Activated naive CD4-positive, alpha-beta T cell treated with anti-CD3 and anti-CD28 coated beads, Interleukin-2, amount 50 U/mL, for 72 hours (primary cell): ENCODE measurements around the gene CD72. TPM values are rescaled to one million over a fixed set of nuclear protein-coding genes. Genes with fewer than 3 reads are reported as not detected.
"Not testable (repeated sequence)": the region's sequence is repeated elsewhere in the genome, so short reads cannot be mapped to it uniquely, and the experiment has no call there.

Experiments used
- ATAC-seq, 2 donors: fragments of 150-1000 bp; cut with Tn5 transposase; 2 replicates each; pipeline ENCODE4 v1.10.0; 2021; ENCODE audit warnings: mild to moderate bottlenecking in 2 of 2, moderate library complexity in 2 of 2
- DNase-seq, 2 donors: peaks; one replicate each; pipeline ENCODE4 v3.0.0; 2021 to 2022; ENCODE audit warnings: low spot score in 2 of 2
- H3K27ac Mint-ChIP-seq, 2 donors: one replicate each; pipeline ENCODE4 v1.8.0; 2022; ENCODE audit warnings: mild to moderate bottlenecking in 2 of 2, mixed read lengths in 2 of 2
- H3K36me3 Mint-ChIP-seq, 2 donors: one replicate each; pipeline ENCODE4 v1.8.0; 2022; ENCODE audit warnings: mixed read lengths in 2 of 2
- H3K9me3 Mint-ChIP-seq, 2 donors: one replicate each; pipeline ENCODE4 v1.8.0; 2022; ENCODE audit warnings: mixed read lengths in 2 of 2
- total RNA-seq, 2 donors: library from RNA; stranded (reverse); gene quantifications; one replicate each; pipeline ENCODE4 v1.2.3, GENCODE V29; 2022

Gene CD72
- total RNA-seq, 2 donors from 2014 or later, result 11.1 to 16.7 TPM

DNA sequence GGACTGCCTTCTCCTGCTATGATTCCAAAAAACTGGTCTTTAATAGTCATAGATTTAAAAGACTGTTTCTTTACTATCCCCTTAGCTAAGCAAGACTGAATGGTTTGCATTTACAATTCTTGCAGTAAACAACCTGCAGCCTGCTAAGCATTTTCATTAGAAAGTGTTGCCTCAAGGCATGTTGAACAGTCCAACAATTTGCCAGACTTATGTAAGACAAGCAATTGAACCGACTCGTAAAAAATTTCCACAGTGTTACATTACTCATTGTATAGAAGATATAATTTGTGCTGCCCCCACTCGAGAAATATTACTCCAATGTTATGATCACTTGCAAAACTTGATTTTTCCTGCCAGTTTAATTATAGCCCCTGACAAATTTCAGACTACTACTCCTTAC is 33.5 kb downstream of the CD72 start:
- not testable (repeated sequence) for DNase-seq, H3K27ac Mint-ChIP-seq, ATAC-seq
- Mint-ChIP-seq H3K36me3 (peaks cover 47 to 57% of the 10 kb centered on the region in 2 donors), H3K9me3 (peaks cover 16 to 39% of the 10 kb centered on the region in 2 donors)

DNA sequence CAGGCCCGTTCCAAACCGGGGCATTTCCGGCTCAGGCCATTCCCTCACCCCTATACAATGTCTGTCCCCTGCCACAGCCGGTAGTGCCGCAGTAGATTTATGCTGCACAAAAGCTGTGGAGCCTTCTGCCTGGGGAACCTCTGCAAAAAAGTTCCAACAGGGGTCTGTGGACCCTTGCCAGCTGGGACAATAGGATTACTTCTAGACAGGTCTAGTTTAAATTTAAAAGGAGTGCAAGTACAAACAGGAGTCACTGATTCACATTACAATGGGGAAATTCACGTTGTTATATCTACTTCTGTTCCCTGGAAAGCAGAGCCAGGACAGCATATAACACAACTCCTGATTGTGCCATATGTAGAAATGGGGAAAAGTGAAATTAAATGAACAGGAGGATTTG is 34.7 kb downstream of the CD72 start:
- peaks cover 21 to 45% of the 10 kb centered on the region in 2 donors for H3K9me3 Mint-ChIP-seq
- not testable (repeated sequence) for H3K27ac Mint-ChIP-seq, DNase-seq, ATAC-seq
- H3K36me3 Mint-ChIP-seq, result peaks cover 53 to 62% of the 10 kb centered on the region in 2 donors

DNA sequence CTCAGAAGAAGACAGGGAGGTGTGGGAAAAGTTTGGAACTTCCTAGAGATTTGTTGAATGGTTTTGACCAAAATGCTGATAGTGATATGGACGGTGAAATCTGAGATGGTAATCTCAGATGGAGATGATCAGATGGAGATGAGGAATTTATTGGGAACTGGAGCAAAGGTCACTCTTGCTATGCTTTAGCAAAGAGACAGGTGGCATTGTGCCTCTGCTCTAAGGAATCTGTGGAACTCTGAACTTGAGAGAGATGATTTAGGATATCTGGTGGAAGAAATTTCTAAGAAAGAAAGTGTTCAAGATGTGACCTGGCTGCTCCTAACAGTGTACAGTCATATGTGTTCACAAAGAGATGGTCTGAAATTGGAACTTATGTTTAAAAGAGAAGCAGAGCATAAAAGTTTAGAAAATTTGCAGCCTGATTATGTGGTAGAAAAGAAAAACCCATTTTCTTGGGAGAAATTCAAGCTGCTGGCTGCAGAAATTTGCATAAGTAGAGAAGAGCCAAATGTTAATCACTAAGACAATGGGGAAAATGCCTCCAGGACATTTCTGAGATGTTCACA is 38.5 kb downstream of the CD72 start:
- ATAC-seq, DNase-seq: not testable (repeated sequence)
- H3K36me3 Mint-ChIP-seq, result peaks cover 29 to 61% of the 10 kb centered on the region in 2 donors
- H3K27ac Mint-ChIP-seq, result peak overlapping the region; percentile 57 to 88
- peaks cover 24 to 46% of the 10 kb centered on the region in 2 donors for H3K9me3 Mint-ChIP-seq

DNA sequence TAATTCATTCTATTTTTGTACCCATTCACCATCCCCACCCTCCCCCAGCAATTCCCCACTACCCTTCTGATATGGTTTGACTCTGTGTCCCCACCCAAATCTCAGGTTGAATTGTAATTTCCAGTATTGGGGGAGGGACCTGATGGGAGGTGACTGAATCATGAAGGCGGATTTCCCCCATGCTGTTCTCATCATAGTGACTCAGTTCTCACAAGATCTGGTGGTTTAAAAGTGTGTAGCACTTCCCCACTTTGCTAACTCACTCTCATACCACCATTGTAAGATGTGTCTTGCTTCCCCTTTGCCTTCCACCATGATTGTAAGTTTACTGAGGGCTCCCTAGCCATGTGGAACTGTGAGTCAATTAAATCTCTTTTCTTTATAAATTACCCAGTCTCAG is 39.1 kb downstream of the CD72 start:
- H3K9me3 Mint-ChIP-seq, result peaks cover 24 to 45% of the 10 kb centered on the region in 2 donors
- peak overlapping the region; percentile 7 to 88 for H3K27ac Mint-ChIP-seq
- ATAC-seq (peak; percentile 96 to 98), DNase-seq (peak in 1 of 2 donors; percentile 31)
- peaks cover 29 to 61% of the 10 kb centered on the region in 2 donors for H3K36me3 Mint-ChIP-seq

DNA sequence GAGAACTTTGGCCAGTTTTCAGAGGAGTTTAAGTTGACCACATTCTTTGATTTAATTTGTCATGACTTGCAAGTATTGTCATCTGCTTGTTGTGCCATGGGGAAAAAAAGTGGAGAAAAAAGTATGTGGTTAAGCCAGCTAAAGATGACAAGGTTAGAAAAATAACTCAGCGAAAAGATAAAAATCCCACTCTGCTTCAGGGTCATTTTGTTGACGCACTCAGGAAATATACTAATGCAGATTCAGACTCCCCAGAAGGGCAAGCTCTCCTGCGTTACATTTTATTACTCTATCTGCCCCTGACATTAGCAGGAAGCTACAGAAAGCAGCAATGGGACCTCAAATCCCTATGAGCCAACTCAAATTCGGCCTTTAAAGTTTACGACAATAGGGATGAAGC is 40.7 kb downstream of the CD72 start:
- H3K27ac Mint-ChIP-seq, result peak overlapping the region in 1 of 2 donors; percentile 43
- DNase-seq (no peak), ATAC-seq (no peak)
- H3K36me3 Mint-ChIP-seq, result peaks cover 29 to 58% of the 10 kb centered on the region in 2 donors
- peaks cover 24 to 43% of the 10 kb centered on the region in 2 donors for H3K9me3 Mint-ChIP-seq

DNA sequence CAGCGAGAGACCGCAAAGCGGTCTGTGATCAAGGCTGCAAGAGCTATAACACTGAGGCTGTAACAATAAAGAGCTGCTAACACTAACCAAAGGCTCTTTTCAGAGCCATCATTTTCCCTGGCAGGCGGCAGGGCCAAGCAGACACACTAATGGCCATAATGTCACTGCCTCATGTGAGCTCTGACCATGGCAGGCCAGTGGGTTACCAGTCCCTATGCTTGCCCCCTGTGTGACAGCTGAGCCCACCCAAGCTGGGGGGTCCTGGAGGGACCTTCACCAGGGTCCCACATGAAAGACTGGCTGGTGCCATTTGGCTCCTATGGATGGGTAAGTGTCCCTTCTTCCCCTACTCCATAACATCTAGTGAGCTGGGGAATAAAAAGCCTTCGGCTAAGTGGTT is 42.7 kb downstream of the CD72 start:
- DNase-seq (no peak), ATAC-seq (no peak)
- Mint-ChIP-seq H3K36me3 (peaks cover 14 to 40% of the 10 kb centered on the region in 2 donors), H3K9me3 (peaks cover 15 to 29% of the 10 kb centered on the region in 2 donors), H3K27ac (no peak overlapping the region)

DNA sequence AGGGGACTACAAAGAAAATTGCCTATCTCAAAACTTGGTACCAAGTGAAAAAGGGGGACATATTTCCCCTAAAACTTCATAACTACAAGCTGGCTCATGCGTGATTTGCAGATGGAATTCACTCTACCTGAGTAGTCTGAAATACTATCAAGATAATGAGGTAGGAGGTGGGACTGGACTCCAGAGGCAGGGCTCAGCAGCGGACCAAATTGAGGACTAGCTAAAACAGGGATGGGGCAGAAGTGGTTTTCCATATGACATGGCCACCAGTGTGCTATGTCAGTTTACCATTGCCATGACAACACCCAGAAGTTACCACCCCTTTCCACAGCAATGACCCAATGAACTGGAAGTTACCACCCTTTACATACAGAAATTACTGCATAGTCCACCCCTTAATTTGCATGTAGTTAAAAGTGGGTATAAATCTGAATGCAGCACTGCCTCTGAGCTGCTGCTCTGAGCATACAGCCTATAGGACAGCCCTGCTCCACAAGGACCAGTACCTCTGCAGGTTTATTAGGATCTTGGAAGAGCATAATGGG is 43.6 kb downstream of the CD72 start:
- ATAC-seq, result no peak
- Mint-ChIP-seq H3K27ac (no peak overlapping the region), H3K9me3 (peaks cover 8 to 25% of the 10 kb centered on the region in 2 donors), H3K36me3 (peaks cover 6 to 34% of the 10 kb centered on the region in 2 donors)
- no peak for DNase-seq

DNA sequence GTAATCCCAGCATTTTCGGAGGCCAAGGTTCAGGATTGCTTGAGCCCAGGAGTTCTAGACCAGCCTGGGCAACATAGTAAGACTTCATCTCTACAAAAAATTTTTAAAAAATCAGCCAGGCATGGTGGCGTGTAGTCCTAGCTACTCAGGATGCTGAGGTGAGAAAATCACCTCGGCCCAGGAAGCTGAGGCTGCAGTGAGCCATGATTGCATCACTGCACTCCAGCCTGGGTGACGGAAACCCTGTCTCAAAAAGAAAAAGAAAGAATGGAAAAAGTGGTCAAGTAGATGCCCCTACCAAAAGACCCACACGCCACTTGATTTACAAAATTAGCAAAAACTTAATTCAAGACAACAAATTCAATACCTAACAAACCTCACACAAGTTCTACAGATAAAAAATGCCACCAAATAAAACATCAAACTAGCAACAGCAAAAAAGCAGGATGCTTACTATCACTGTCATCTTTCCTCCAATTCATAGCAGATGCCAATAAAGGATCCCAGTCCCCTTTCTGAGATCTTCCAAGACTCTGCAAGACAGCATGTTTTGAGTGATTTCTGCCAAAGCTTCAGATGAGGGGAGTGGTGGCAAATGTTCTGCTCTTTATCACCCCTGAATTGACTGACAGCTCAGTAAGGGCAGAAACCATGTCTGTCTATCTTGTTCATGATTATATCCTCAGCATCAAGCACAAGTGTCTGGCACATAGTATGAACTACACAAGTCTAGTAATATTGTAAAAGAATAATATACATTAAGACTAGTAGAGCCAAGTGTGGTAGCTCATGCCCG is 47.3 kb downstream of the CD72 start:
- Mint-ChIP-seq H3K36me3 (peaks cover 0 to 14% of the 10 kb centered on the region in 2 donors), H3K27ac (peak overlapping the region; percentile 79 to 84), H3K9me3 (peaks cover 0 to 5% of the 10 kb centered on the region in 2 donors)
- peak; percentile 24 to 65 for DNase-seq
- ATAC-seq, result peak; percentile 95 to 98

DNA sequence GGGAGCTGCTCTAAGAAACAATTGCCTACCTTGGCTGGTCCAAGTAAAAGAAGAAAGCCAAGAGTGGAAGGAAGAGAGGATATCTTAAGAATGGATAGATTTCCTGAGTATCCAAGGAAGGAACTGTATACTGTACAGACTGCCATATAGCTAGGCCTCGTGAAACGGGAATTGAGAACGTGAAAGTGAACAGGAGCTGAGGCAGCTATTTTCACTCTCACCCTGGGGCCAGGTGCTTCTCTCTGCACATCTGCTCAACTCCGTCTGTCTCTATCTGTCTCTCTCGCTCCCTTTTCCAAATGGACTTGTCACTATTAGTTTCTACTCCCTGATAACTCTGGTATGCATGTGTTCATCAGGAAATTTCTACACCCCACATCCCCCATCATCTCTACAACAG is 49.0 kb downstream of the CD72 start:
- ATAC-seq (no peak), DNase-seq (no peak)
- Mint-ChIP-seq H3K9me3 (peaks cover 0 to 5% of the 10 kb centered on the region in 2 donors), H3K36me3 (peaks cover 0 to 14% of the 10 kb centered on the region in 2 donors), H3K27ac (peak overlapping the region in 1 of 2 donors; percentile 77)

DNA sequence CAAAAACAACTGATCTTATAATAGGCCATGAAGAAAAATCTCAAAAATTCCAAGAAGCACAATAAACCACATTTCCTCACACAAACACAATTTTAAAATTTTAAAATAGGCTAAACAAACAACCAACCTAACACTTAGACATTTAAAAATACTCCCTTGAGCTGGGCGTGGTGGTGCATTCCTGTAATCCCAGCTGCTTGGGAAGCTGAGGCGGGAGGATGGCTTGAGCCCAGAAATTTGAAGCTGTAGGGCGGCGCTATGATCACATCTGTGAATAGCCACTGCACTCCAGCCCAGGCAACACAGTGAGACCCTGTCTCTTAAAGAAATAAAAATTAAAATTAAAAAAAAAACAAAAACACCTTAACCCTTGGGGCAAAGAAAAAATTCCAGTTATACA is 50.0 kb downstream of the CD72 start:
- DNase-seq (no peak), ATAC-seq (no peak)
- peaks cover 0 to 5% of the 10 kb centered on the region in 2 donors for H3K9me3 Mint-ChIP-seq
- peaks cover 0 to 14% of the 10 kb centered on the region in 2 donors for H3K36me3 Mint-ChIP-seq
- no peak overlapping the region for H3K27ac Mint-ChIP-seq

DNA sequence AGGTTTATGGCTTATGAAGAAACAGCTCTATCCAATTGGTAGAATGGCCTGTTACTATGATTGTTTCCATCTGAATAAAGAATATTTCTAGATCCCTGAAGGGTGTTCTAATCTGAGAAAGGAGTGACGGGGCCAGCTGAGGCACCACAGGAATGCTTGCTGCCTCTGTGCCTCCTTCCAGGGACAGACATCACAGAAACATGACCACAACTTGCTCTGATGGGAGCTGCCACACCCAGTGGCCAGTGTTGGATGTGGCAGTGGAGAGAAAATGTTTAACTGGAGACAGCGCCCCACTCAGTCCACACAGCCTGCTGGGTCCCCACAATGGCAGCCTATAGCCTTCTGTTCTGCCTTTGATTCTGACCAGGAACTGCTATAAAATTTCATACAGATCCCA is 51.8 kb downstream of the CD72 start:
- ATAC-seq, result no peak
- Mint-ChIP-seq H3K9me3 (peaks cover 0 to 5% of the 10 kb centered on the region in 2 donors), H3K27ac (no peak overlapping the region)

DNA sequence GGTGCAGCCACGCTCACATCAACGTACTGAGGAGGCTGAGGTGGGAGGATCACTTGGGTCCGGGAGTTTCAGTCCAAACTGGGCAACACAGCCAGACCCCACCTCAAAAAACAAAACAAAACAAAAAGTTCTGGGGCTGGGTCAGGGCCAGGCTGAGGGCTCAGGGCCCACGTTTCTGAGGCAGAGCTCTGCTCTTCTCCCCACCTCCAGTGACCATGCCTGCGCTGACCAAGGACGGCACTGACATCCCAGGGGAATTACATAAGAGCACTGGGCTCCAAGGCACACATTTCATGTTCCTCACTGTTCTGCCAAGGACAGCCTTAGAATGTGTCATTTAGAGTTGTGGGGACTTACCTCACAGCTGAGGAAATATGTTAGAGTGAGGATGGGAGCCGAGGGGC is 53.6 kb downstream of the CD72 start:
- H3K9me3 Mint-ChIP-seq, result peaks cover 0 to 4% of the 10 kb centered on the region in 2 donors
- peak overlapping the region in 1 of 2 donors; percentile 36 for H3K27ac Mint-ChIP-seq
- H3K36me3 Mint-ChIP-seq, result peaks cover 0 to 12% of the 10 kb centered on the region in 2 donors
- no peak for ATAC-seq
- DNase-seq, result no peak

More for the DNA sequence above, 51.8 kb downstream of the CD72 start:
- no peak for DNase-seq
- peaks cover 0 to 14% of the 10 kb centered on the region in 2 donors for H3K36me3 Mint-ChIP-seq

DNA sequence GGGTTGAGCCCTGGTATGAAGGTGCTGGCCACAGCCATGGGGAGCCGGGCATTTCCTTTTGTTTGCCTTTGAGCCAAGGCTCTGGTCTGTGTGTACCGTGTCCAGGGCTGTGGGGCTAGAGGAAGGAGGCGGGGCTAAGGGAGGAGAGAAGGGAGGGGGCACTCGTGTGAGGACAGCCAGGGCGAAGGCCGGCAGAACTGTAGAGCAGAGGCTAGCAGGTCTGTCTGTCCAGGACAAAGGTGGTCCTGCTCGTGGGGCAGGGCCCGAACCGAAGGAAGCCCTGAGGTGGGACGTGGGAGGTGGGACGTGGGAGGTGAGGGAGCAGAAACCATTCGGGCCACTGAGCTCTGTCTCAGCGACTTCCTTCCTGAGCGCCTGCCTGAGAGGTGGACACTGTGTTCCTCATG is 54.4 kb downstream of the CD72 start:
- no peak for DNase-seq
- peak overlapping the region; percentile 68 to 70 for H3K27ac Mint-ChIP-seq
- H3K36me3 Mint-ChIP-seq, result peaks cover 0 to 7% of the 10 kb centered on the region in 2 donors
- H3K9me3 Mint-ChIP-seq, result no peaks in the 10 kb centered on the region
- no peak for ATAC-seq

DNA sequence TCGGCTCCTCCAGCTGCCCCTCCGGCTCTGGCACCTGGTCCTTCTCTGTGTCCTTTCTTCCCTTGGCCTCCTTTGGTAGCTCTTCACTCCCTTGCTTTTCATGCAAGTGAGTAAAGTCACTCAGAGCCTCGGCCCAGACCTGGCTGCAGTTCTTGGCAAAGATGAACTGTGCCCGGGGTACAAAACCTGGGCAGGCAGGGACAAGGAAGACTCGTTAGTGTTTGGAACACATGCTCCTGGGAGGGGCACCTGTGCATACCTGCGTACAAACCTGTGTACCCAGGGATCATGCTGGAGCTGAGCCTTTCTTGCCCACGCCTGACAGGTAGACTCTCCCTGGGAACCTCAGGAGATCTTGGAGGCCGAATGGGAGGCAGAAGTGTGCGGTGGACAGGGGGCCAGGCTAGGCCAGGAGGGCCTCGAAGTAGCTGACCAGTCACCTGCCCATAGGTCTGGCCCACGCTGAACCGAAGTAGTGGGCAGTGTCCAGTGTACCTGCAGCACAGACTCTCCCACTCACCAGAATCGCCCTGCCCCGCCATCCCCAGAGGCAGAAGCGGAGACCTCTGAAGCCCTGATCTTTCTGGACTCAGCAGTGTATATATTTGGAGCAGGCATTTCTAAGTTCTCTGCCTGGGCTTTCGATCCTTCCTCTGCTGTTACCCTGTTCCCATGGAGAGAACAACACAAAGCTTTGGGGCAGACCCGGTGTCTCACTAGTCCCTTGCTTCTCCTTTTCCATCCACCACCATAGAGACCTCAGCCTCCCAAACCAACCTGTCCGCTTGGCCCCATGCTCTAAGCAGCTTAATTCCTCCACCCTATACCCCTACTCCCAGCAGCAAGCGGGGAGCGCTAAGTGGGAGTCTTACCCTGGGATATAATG is 55.1 kb downstream of the CD72 start:
- H3K36me3 Mint-ChIP-seq, result peaks cover 0 to 7% of the 10 kb centered on the region in 2 donors
- DNase-seq (no peak), ATAC-seq (no peak)
- no peaks in the 10 kb centered on the region for H3K9me3 Mint-ChIP-seq
- peak overlapping the region; percentile 68 to 70 for H3K27ac Mint-ChIP-seq

DNA sequence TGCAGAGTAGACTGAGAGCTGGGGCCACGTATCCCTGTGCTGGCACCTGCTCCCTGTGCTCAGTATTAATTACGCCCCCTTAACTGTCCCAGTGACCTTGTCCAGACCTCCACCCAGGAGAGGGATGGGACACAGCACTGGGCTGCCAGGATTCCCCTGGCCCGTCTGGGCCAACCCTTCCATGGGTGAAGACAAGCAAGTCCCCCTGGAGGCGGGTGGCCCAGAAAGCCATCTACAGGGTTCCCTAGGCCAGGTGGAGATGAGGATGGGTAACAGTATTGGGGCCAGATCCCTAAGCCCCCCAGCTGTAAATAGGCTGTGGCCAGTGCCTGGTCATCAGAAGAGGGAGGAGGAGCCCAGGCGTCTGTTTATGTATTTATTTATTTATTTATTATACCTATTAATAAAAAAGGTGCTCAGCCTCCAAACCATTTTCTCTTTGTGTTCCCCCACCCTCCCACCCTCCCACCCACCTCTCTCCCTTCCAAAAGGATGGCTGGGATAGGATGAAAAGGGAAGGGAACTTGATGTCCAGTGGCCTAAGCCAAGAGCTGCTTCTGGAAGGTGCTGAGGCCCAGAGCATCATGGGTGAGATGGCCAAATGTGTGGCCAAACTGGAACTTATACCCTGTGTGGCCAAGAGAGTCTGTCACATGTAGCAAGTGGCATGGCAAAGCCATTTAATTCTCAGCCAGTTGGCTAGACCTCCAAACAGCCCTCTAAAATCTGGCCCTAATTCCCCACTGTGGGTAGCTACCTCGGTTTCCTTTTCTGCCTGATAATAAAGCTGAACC is 56.5 kb downstream of the CD72 start:
- Mint-ChIP-seq H3K9me3 (no peaks in the 10 kb centered on the region), H3K27ac (no peak overlapping the region), H3K36me3 (peaks cover 0 to 1% of the 10 kb centered on the region in 2 donors)
- no peak for DNase-seq
- ATAC-seq, result no peak
